ENCODE results near the gene ZNF398.

ZNF398 gene

DNA sequence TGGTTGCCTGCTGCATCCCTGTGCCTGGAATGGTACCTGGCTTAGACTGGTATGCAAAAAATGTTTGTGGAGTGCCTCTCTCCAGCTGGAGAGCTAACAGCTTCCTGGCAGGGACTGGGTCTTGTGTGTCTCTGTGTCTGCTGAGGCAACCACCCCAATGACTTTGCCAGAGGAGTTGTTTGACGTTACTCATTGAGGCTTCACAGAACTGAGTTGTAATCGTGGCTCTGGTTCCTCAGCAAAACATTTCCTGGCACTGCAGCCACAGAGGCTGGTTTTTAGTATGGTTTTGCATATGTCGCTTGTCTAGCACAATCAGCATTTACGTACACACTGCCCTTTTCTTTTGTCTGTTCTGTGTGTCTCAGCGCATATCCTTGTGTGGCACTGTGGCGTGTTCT is 55.6 kb downstream of the ZNF398 start:
- Histone ChIP-seq H3K27me3 (ENCODE audit: control insufficient read depth, insufficient read depth, low read length) (no peaks in the 10 kb centered on the region), H3K36me3 (ENCODE audit: control insufficient read depth, low read depth, low read length) (peaks cover 73% of the 10 kb centered on the region), H3K27ac (ENCODE audit: low read length) (no peak overlapping the region), H3K9ac (ENCODE audit: low read length) (no peak overlapping the region), H3K4me1 (ENCODE audit: control insufficient read depth, low read depth, low read length) (peaks cover 5% of the 10 kb centered on the region), H3K4me3 (ENCODE audit: low read length) (no peak overlapping the region), H3K9me3 (ENCODE audit: control insufficient read depth, low read depth, low read length) (no peaks in the 10 kb centered on the region)

DNA sequence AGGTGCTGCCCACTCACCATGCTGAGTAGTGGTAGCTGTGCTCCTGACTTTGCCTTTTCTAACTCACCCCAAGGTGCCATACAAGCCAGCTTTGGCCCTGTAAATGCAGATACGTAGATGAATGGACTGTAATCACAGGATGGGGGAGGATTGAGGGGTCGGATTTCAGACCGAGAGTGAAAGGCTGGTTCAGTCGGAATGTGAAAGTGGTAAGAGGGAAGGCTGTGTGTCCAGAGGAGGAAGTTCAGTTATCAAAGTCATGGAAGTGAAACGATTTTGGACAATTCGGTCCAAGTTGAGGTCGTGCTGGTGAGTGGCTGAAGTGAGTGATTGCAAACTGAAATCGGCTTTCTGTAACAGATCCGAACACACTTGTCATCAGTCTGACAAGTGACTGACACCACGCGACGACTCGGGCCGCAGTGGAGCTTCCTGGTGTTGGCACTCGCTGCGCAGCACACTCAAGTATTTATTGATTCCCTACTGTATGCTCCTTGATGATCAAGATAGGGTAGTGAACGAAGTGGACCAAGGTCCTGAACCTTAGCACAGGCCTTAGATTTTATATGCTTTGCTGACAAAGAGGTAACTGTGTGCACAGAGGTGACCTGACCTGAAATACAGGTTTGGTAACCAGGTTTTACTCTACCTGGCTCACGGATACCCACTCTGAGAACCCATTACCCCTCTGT is 58.6 kb downstream of the ZNF398 start:
- Histone ChIP-seq H3K36me3 (ENCODE audit: control insufficient read depth, low read depth, low read length) (peaks cover 72% of the 10 kb centered on the region), H3K27me3 (ENCODE audit: control insufficient read depth, insufficient read depth, low read length) (no peaks in the 10 kb centered on the region), H3K9me3 (ENCODE audit: control insufficient read depth, low read depth, low read length) (no peaks in the 10 kb centered on the region), H3K9ac (ENCODE audit: low read length) (no peak overlapping the region), H3K4me1 (ENCODE audit: control insufficient read depth, low read depth, low read length) (peaks cover 11% of the 10 kb centered on the region), H3K27ac (ENCODE audit: low read length) (no peak overlapping the region), H3K4me3 (ENCODE audit: low read length) (no peak overlapping the region)

DNA sequence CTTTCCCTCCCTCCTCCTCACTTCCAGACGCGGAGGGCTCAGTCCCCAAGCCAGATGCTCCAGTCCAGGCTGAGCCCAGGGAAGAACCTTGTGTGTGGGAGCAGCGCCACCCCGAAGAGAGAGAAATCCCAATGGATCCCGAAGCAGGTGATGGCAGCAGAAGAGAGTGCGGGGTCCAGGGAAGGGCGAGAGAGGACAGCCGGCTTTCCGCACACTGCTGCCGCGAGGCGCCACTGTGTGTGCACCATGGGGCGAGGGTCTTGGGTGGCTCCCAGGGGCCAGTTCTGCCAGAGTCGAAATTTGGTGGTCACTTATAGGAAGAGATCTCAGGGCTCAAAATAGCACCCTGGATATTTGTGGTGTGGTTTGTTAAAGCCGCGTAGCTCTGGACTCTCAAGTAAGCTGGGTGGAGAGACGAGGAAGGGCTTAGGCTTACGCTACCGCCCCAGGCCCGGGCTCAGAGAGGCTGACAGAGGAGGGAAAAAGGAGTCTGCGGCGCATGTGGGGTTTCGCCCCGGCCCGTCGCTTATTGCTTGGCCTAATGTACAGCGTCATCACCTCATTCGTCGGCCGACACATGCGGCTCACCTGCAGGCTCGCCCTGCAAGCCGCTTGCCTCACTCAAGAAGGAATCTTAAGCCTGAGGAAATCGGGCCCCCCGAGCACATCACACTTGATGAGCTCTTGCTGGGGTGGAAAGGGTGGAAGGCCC is 60.2 kb downstream of the ZNF398 start:
- H3K4me1 ChIP-seq (ENCODE audit: control insufficient read depth, low read depth, low read length): peaks cover 11% of the 10 kb centered on the region
- no peaks in the 10 kb centered on the region for H3K9me3 ChIP-seq (ENCODE audit: control insufficient read depth, low read depth, low read length)
- H3K27ac ChIP-seq (ENCODE audit: low read length): no peak overlapping the region
- H3K27me3 ChIP-seq (ENCODE audit: control insufficient read depth, insufficient read depth, low read length): no peaks in the 10 kb centered on the region
- H3K4me3 ChIP-seq (ENCODE audit: low read length): no peak overlapping the region
- H3K9ac ChIP-seq (ENCODE audit: low read length): no peak overlapping the region
- peaks cover 78% of the 10 kb centered on the region for H3K36me3 ChIP-seq (ENCODE audit: control insufficient read depth, low read depth, low read length)

DNA sequence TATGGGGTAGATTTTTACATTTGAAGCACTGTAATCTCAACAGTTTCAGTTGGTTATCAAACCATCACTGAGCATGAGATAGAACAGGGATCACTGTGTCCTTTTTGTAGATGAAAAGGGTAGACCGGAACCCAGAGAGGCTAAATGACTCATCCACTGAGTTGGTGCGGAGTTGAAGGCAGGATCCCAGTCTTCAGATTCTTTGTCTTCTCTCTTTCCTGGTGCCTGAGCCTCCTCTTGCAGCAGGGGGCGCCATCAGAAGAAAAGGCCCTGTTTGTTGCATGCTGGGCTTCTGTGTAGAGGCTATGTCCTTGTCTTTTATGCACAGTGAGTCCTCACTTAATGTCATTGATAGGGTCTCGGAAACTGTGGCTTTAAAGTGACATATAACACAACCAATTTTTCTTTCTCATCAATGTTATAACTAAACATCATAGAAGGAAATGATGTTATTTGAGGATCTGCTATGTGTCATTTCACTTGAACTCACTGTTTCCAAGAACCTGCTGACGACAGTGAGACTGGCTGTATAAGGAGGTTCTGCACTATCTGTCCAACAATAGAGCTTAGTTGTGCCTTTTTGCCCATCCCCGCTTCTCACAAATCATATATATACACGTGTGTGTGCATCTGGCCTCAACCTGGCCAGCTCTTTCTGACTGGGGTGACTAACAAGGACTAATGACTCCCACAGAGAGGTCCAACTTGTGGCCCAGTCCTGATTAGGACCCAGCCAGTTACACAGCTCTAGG is 62.4 kb downstream of the ZNF398 start:
- Histone ChIP-seq H3K36me3 (ENCODE audit: control insufficient read depth, low read depth, low read length) (peaks cover 78% of the 10 kb centered on the region), H3K27ac (ENCODE audit: low read length) (peak overlapping the region; percentile 41), H3K4me1 (ENCODE audit: control insufficient read depth, low read depth, low read length) (peaks cover 11% of the 10 kb centered on the region), H3K27me3 (ENCODE audit: control insufficient read depth, insufficient read depth, low read length) (no peaks in the 10 kb centered on the region), H3K4me3 (ENCODE audit: low read length) (no peak overlapping the region), H3K9ac (ENCODE audit: low read length) (no peak overlapping the region), H3K9me3 (ENCODE audit: control insufficient read depth, low read depth, low read length) (no peaks in the 10 kb centered on the region)

DNA sequence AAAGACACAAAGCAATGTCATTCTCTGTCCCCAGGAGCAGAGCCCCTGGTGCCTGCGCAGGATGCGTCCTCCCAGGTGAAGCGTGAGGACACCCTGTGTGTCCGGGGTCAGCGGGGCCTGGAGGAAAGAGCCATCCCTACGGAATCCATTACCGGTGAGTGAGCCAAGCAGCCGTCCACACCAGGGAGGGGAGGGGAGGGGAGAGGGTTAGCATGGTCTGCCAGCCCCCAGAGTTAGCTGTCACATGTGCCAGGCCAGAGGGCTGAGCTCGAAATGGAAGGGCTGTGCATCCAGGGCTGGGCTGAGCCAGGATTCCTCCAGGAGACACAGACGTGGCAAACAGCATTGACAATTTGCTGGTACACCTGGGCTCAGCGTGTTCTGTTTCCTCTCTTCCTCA is 63.3 kb downstream of the ZNF398 start:
- H3K36me3 ChIP-seq (ENCODE audit: control insufficient read depth, low read depth, low read length): peaks cover 85% of the 10 kb centered on the region
- no peak overlapping the region for H3K27ac ChIP-seq (ENCODE audit: low read length)
- H3K9me3 ChIP-seq (ENCODE audit: control insufficient read depth, low read depth, low read length): no peaks in the 10 kb centered on the region
- peaks cover 9% of the 10 kb centered on the region for H3K4me1 ChIP-seq (ENCODE audit: control insufficient read depth, low read depth, low read length)
- no peak overlapping the region for H3K4me3 ChIP-seq (ENCODE audit: low read length)
- H3K27me3 ChIP-seq (ENCODE audit: control insufficient read depth, insufficient read depth, low read length): no peaks in the 10 kb centered on the region
- H3K9ac ChIP-seq (ENCODE audit: low read length): no peak overlapping the region

DNA sequence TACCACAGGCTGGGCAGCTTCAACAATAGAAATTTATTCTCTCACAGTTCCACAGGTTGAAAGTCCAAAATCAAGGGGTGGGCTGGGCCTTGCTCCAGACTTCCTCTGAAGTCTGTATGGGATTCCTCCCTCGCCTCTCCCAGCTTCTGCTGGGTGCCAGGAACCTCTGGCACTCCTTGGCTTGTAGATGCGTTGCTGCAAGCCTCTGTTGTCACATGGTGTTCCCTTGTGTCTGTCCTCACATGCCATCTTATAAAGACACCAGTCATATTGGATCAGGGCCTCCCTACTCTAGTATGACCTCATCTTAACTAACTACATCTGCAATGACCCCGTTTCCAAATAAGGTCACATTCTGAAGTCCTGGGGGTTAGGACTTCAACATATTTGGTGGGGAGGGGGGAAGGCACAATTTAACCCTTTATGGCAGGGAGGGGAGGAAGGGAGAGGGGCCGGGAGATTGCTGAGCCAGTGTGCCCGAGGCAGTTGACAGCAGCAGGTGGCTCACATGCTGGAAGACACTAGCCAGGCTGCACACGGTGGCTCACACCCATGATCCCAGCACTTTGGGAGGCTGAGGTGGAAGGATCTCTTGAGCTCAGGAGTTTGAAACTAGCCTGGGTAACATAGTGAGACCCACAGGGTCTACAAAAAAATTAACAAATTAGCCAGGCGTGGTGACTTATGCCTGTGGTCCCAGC is 66.9 kb downstream of the ZNF398 start:
- no peak overlapping the region for H3K4me3 ChIP-seq (ENCODE audit: low read length)
- H3K36me3 ChIP-seq (ENCODE audit: control insufficient read depth, low read depth, low read length): peaks cover 80% of the 10 kb centered on the region

DNA sequence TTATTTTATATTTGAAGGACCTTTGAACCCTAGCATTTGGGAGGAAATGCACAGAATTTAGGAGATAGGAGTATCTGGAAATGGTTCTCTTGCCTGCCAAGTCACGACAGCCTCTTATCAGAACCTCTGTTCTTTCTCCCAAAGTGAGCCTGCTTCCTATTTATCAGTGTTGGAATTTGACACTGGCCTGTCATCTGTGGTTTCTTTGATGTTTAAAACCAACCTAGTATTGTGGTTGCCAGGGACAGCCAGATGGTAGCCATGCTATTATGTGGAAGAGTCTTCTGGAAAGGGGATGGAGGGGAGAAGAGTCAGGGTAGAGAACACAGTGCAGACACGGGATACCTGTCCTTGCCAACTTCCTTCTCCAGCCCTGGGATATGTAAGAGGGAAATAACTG is 69.1 kb downstream of the ZNF398 start:
- Histone ChIP-seq H3K4me3 (ENCODE audit: low read length) (no peak overlapping the region), H3K9me3 (ENCODE audit: control insufficient read depth, low read depth, low read length) (no peaks in the 10 kb centered on the region), H3K27me3 (ENCODE audit: control insufficient read depth, insufficient read depth, low read length) (no peaks in the 10 kb centered on the region), H3K9ac (ENCODE audit: low read length) (no peak overlapping the region), H3K36me3 (ENCODE audit: control insufficient read depth, low read depth, low read length) (peaks cover 64% of the 10 kb centered on the region), H3K4me1 (ENCODE audit: control insufficient read depth, low read depth, low read length) (no peaks in the 10 kb centered on the region), H3K27ac (ENCODE audit: low read length) (no peak overlapping the region)

More for the DNA sequence above, 66.9 kb downstream of the ZNF398 start:
- H3K9ac ChIP-seq (ENCODE audit: low read length): no peak overlapping the region
- no peaks in the 10 kb centered on the region for H3K27me3 ChIP-seq (ENCODE audit: control insufficient read depth, insufficient read depth, low read length)
- peaks cover 6% of the 10 kb centered on the region for H3K4me1 ChIP-seq (ENCODE audit: control insufficient read depth, low read depth, low read length)
- H3K9me3 ChIP-seq (ENCODE audit: control insufficient read depth, low read depth, low read length): no peaks in the 10 kb centered on the region
- no peak overlapping the region for H3K27ac ChIP-seq (ENCODE audit: low read length)

DNA sequence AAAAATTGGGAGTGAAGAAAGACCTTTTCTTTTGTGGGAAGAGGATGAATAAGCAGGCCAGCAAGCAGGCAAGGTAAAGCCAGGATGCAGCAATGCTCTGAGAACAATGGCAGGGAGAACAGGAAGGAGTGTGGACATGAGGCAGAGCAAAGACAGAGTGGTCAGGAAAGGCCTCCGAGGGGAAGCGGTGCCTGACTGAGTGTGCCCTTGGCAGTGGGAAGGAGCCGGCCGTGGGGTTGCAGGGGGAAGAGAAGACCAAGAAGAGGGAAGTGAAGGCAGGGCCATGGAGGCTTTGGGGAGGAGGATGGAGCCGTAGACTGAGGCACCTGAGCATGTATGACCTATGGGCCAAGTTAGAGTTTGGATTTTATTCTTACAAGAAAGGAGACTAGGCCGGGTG is 70.3 kb downstream of the ZNF398 start:
- no peaks in the 10 kb centered on the region for H3K9me3 ChIP-seq (ENCODE audit: control insufficient read depth, low read depth, low read length)
- no peaks in the 10 kb centered on the region for H3K4me1 ChIP-seq (ENCODE audit: control insufficient read depth, low read depth, low read length)
- no peak overlapping the region for H3K9ac ChIP-seq (ENCODE audit: low read length)
- H3K27me3 ChIP-seq (ENCODE audit: control insufficient read depth, insufficient read depth, low read length): no peaks in the 10 kb centered on the region
- peaks cover 56% of the 10 kb centered on the region for H3K36me3 ChIP-seq (ENCODE audit: control insufficient read depth, low read depth, low read length)
- no peak overlapping the region for H3K27ac ChIP-seq (ENCODE audit: low read length)
- no peak overlapping the region for H3K4me3 ChIP-seq (ENCODE audit: low read length)

DNA sequence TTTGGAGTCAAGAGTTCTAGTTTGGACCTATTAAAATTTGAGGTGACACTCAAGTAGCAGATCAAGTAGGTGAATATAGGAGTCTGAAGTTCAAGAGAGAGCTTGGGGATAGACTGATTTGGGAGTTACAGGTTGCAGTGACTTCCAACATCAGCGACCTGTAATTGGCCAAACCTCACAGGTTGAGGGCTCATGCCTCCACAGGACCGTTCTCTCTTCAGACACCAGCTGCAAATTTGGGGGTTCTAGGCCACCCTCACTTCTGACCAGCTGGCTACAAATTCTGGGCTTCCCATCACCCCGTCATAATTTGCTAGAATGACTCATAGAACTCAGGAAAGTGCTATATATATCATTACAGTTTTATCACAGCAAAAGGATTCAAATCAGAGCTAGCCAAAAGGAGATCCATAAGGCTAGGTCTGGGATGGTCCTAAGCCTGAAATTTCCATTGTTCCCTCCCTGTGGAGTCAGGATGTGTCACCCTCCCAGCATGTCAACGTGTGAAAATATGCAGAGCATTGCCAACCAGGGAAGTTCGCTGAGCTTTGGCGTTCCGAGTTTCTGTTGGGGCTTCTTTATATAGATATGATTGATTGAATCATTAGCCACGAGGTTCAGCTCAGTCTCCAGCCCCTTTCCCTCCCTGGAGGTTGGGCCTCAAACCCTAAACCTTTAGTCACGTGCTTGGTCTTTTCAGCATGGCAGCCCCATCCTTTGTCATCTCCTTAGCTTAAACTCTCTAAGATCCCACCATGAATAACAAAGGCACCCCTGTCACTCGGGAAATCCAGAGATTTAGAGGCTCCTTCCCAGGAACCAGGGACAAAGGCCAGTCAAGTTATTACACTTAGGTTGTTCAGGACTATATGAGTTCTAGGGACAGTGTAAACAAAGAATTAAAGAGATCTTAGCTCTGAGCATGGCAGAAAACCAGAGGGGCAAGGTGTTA is 71.5 kb downstream of the ZNF398 start:
- no peak overlapping the region for H3K4me3 ChIP-seq (ENCODE audit: low read length)
- no peak overlapping the region for H3K9ac ChIP-seq (ENCODE audit: low read length)
- H3K4me1 ChIP-seq (ENCODE audit: control insufficient read depth, low read depth, low read length): no peaks in the 10 kb centered on the region
- H3K9me3 ChIP-seq (ENCODE audit: control insufficient read depth, low read depth, low read length): no peaks in the 10 kb centered on the region
- H3K27me3 ChIP-seq (ENCODE audit: control insufficient read depth, insufficient read depth, low read length): no peaks in the 10 kb centered on the region
- H3K36me3 ChIP-seq (ENCODE audit: control insufficient read depth, low read depth, low read length): peaks cover 44% of the 10 kb centered on the region
- H3K27ac ChIP-seq (ENCODE audit: low read length): no peak overlapping the region

DNA sequence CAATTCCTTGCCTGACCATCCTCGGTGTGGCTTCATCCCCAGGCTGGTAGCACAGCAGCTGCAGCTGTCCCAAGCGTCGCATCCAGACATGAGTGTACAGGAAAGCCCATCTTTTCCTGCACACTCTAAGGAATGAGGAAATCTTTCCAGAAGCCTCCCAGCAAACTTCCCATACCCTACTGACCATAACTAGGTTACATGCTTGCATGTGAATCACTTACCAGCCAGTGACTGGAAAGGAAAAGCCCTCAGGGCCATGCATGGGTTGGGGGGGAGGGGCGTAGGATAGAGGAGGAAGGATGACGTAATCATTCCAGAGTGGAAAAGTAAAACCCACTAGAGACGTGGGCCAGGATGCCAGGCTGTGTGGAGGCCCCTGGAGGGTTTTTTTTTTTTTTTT is 73.3 kb downstream of the ZNF398 start:
- Histone ChIP-seq H3K9me3 (ENCODE audit: control insufficient read depth, low read depth, low read length) (no peaks in the 10 kb centered on the region), H3K27ac (ENCODE audit: low read length) (no peak overlapping the region), H3K36me3 (ENCODE audit: control insufficient read depth, low read depth, low read length) (peaks cover 38% of the 10 kb centered on the region), H3K9ac (ENCODE audit: low read length) (no peak overlapping the region), H3K4me1 (ENCODE audit: control insufficient read depth, low read depth, low read length) (no peaks in the 10 kb centered on the region), H3K4me3 (ENCODE audit: low read length) (no peak overlapping the region), H3K27me3 (ENCODE audit: control insufficient read depth, insufficient read depth, low read length) (no peaks in the 10 kb centered on the region)

Measured in iPS-18a (cell line).